HCT116 (cell line): ENCODE measurements around the gene BRAP. TPM values are rescaled to one million over a fixed set of nuclear protein-coding genes. Genes with fewer than 3 reads are reported as not detected.

Source experiments
- ATAC-seq: fragments of 200-7000 bp; cut with Tn5 transposase; 2 replicates; pipeline ENCODE4 v1.9.1; 2020; ENCODE audit warnings: mild to moderate bottlenecking, moderate library complexity
- BruUV-seq: library from RNA; stranded (reverse); fragments of 400-500 nt; replicated peaks from 2 replicates; lab custom pipeline; 2021; lab: Mats Ljungman, UMichigan
- CTCF ChIA-PET: fragments of 300-600 bp; sonication (Branson Sonifier 250); formaldehyde crosslinking; loops from one replicate; lab custom pipeline; 2021; ENCODE audit warnings: antibody characterized with exemption; lab: Charles Lee
- POLR2A ChIA-PET: fragments of 300-600, 350-600 bp; sonication (Branson Sonifier 250); formaldehyde crosslinking; loops from one replicate; lab custom pipeline; 2021; ENCODE audit warnings: antibody characterized with exemption; lab: Charles Lee
- RAD21 ChIA-PET, 2 experiments: fragments of 300-600 bp; sonication (Branson Sonifier 250); formaldehyde crosslinking; loops; one replicate each; lab custom pipeline; 2023; ENCODE audit warnings: low total read pairs in 2 of 2; ENCODE audit not compliant: uncharacterized antibody in 2 of 2, unreplicated experiment in 2 of 2, low non-redundant PET in 1 of 2; lab: Charles Lee
- DNase-seq: peaks from one replicate; pipeline ENCODE4 v3.0.0-alpha.2; 2010; ENCODE audit warnings: low read depth, low spot score
- H2AFZ ChIP-seq: fragments of 200-600 bp; shearing (Covaris generic), sonication (generic); 2 replicates; pipeline ENCODE4 v1.6.1; 2017; ENCODE audit warnings: low read depth, mixed run types, mixed read lengths, antibody characterized with exemption, low read length; ENCODE audit not compliant: poor library complexity, severe bottlenecking
- H3K27ac ChIP-seq: 2 replicates; pipeline ENCODE4 v1.5.1; 2012; ENCODE audit warnings: low read depth, low read length
- H3K27me3 ChIP-seq: fragments of 200-600 bp; sonication (generic); 2 replicates; pipeline ENCODE4 v1.6.1; 2016; ENCODE audit warnings: mixed run types, low read length, mixed read lengths; ENCODE audit not compliant: insufficient read depth
- H3K36me3 ChIP-seq, 2 experiments: fragments of 200-500 bp in 1 of 2; fragments of 200-600 bp in 1 of 2; sonication (Bioruptor generic) in 1 of 2; sonication (generic) in 1 of 2; 2 replicates each; pipeline versions ENCODE4 v1.5.1 to v1.6.1; 2014 to 2016; ENCODE audit warnings: low read length in 2 of 2, inconsistent platforms in 1 of 2, mixed read lengths in 1 of 2, mixed run types in 1 of 2; ENCODE audit not compliant: insufficient read depth in 2 of 2, control insufficient read depth in 1 of 2
- H3K4me1 ChIP-seq, 2 experiments: fragments of 200-600 bp in 1 of 2; sonication (generic) in 1 of 2; 2 replicates each; pipeline versions ENCODE4 v1.5.1 to v1.6.1; 2012 to 2017; ENCODE audit warnings: low read length in 2 of 2, inconsistent platforms in 1 of 2, mild to moderate bottlenecking in 1 of 2, mixed read lengths in 1 of 2, mixed run types in 1 of 2, moderate library complexity in 1 of 2; ENCODE audit not compliant: insufficient read depth in 2 of 2, control insufficient read depth in 1 of 2
- H3K4me2 ChIP-seq: fragments of 200-600 bp; sonication (generic); 2 replicates; pipeline ENCODE4 v1.6.1; 2017; ENCODE audit warnings: mixed run types, low read length, mixed read lengths
- H3K4me3 ChIP-seq, 2 experiments: fragments of 200-600 bp in 1 of 2; sonication (generic) in 1 of 2; replicated peaks in 1 of 2; 2 replicates each; pipeline ENCODE4 v1.5.1; 2011 to 2016; ENCODE audit warnings: low read length in 2 of 2, control low read depth in 1 of 2, low read depth in 1 of 2, mild to moderate bottlenecking in 1 of 2, mixed read lengths in 1 of 2, mixed run types in 1 of 2
- H3K79me2 ChIP-seq: fragments of 200-600 bp; sonication (generic); 2 replicates; pipeline ENCODE4 v1.6.1; 2017; ENCODE audit warnings: mild to moderate bottlenecking, mixed run types, low read length, moderate library complexity, mixed read lengths; ENCODE audit not compliant: insufficient read depth
- H3K9ac ChIP-seq: fragments of 200-600 bp; sonication (generic); 2 replicates; pipeline ENCODE4 v1.6.1; 2016; ENCODE audit warnings: low read length, mixed read lengths
- H3K9me2 ChIP-seq: fragments of 200-600 bp; sonication (generic), shearing (Covaris generic); 2 replicates; pipeline ENCODE4 v1.6.1; 2017; ENCODE audit warnings: mixed run types, mild to moderate bottlenecking, moderate library complexity; ENCODE audit not compliant: insufficient read depth
- H3K9me3 ChIP-seq, 2 experiments: fragments of 200-500 bp in 1 of 2; fragments of 200-600 bp in 1 of 2; sonication (Bioruptor generic) in 1 of 2; sonication (generic) in 1 of 2; 2 replicates each; pipeline ENCODE4 v1.6.1; 2014 to 2017; ENCODE audit warnings: low read length in 2 of 2, mixed read lengths in 2 of 2, inconsistent platforms in 1 of 2, low read depth in 1 of 2, mild to moderate bottlenecking in 1 of 2, mixed run types in 1 of 2, moderate library complexity in 1 of 2; ENCODE audit not compliant: control insufficient read depth in 1 of 2, insufficient read depth in 1 of 2
- H4K20me1 ChIP-seq: fragments of 200-600 bp; sonication (generic), shearing (Covaris generic); 2 replicates; pipeline ENCODE4 v1.6.1; 2017; ENCODE audit warnings: mixed run types, mild to moderate bottlenecking, moderate library complexity; ENCODE audit not compliant: insufficient read depth
- ELF1 ChIP-seq: IDR thresholded peaks from 2 replicates; pipeline ENCODE4 v1.6.1; 2012; ENCODE audit warnings: low read depth, borderline replicate concordance
- EZH2phosphoT487 ChIP-seq: fragments of 200-600 bp; IDR thresholded peaks from 2 replicates; pipeline ENCODE4 v1.6.1; 2018; ENCODE audit warnings: antibody characterized with exemption, borderline replicate concordance
- JUND ChIP-seq: IDR thresholded peaks from 2 replicates; pipeline ENCODE4 v1.6.1; 2012
- MAX ChIP-seq: IDR thresholded peaks from 2 replicates; pipeline ENCODE4 v1.6.1; 2012
- POLR2A ChIP-seq: IDR thresholded peaks from 2 replicates; pipeline ENCODE4 v1.7.0; 2011; ENCODE audit warnings: borderline replicate concordance; ENCODE audit not compliant: insufficient read depth, insufficient read length; ENCODE audit errors: extremely low read depth
- REST ChIP-seq: IDR thresholded peaks from 2 replicates; pipeline ENCODE4 v1.6.1; 2012; ENCODE audit warnings: low read depth
- SRF ChIP-seq: IDR thresholded peaks from 2 replicates; pipeline ENCODE4 v1.6.1; 2012; ENCODE audit warnings: low read depth
- TCF7L2 ChIP-seq: IDR thresholded peaks from 2 replicates; pipeline ENCODE4 v1.7.0; 2011; ENCODE audit warnings: borderline replicate concordance, inconsistent platforms; ENCODE audit not compliant: insufficient read depth, insufficient read length; ENCODE audit errors: extremely low read depth
- intact Hi-C: fragments of 100-400 bp; cut with micrococcal nuclease; formaldehyde crosslinking; loops from 2 replicates; pipeline ENCODE4 v1.10.0; 2022
- total RNA-seq: library from RNA; stranded (reverse); gene quantifications from one replicate; pipeline ENCODE4 v1.2.1, GENCODE V29; 2021; ENCODE audit not compliant: unreplicated experiment
- TF ChIP-seq, protein P1 (sequence below), 3 experiments: fragments of 200-600 bp in 1 of 3; sonication (generic) in 1 of 3; IDR thresholded peaks in 2 of 3; conservative IDR thresholded peaks in 1 of 3; 2 replicates each; pipeline ENCODE4 v1.5.1; 2012 to 2017; ENCODE audit warnings: low read depth in 2 of 3, low read length in 2 of 3, antibody characterized with exemption in 1 of 3, borderline replicate concordance in 1 of 3, control low read depth in 1 of 3, mild to moderate bottlenecking in 1 of 3, mixed read lengths in 1 of 3, mixed run types in 1 of 3, moderate library complexity in 1 of 3; ENCODE audit not compliant: insufficient read depth in 1 of 3

The BRAP gene
- total RNA-seq, 1 experiment from 2014 or later = 16.7 TPM

DNA sequence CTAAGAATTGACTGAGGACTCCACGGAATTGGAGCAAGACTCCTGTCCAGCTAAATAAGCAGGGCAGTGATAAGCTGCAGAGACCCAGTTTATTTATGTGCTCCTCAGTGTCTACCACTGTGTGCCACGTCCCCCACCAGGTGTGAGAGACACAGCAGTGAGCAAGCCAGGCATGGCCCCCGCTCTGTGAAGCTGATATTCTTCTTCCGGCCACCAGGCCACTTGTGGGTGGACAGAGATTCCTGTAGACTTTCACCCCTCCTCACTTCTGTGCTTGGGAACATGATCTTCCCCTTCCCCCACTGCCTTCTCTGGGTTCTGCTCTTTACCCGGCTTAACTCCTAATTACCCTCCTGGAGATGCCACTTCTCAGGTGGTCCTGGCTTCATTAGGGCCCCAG lies 21.3 kb downstream of the BRAP start:
- POLR2A ChIA-PET = no interaction called here
- no peak overlapping the region for H3K4me2 ChIP-seq
- H3K27me3 ChIP-seq = no peaks in the 10 kb centered on the region
- H3K79me2 ChIP-seq = no peaks in the 10 kb centered on the region
- H3K36me3 ChIP-seq = peaks cover 2 to 23% of the 10 kb centered on the region in 2 experiments; a peak in 3 of 4 replicates
- H2AFZ ChIP-seq = no peak overlapping the region
- H3K9me2 ChIP-seq = no peaks in the 10 kb centered on the region
- ATAC-seq (peak; percentile 55; the same call in 1 of the 2 replicates), DNase-seq (no peak)
- BruUV-seq = no TSS peak
- no peak overlapping the region for H3K4me3 ChIP-seq
- TF ChIP-seq TCF7L2 (no peak), EZH2phosphoT487 (no peak), JUND (no peak), POLR2A (no peak), MAX (no peak), SRF (no peak), ELF1 (no peak), REST (no peak)
- TF ChIP-seq, protein P1, sequence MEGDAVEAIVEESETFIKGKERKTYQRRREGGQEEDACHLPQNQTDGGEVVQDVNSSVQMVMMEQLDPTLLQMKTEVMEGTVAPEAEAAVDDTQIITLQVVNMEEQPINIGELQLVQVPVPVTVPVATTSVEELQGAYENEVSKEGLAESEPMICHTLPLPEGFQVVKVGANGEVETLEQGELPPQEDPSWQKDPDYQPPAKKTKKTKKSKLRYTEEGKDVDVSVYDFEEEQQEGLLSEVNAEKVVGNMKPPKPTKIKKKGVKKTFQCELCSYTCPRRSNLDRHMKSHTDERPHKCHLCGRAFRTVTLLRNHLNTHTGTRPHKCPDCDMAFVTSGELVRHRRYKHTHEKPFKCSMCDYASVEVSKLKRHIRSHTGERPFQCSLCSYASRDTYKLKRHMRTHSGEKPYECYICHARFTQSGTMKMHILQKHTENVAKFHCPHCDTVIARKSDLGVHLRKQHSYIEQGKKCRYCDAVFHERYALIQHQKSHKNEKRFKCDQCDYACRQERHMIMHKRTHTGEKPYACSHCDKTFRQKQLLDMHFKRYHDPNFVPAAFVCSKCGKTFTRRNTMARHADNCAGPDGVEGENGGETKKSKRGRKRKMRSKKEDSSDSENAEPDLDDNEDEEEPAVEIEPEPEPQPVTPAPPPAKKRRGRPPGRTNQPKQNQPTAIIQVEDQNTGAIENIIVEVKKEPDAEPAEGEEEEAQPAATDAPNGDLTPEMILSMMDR (IDR thresholded peaks at IDR 0.05 in 2 of 3, conservative IDR thresholded peaks at IDR 0.05 in 1 of 3; ENCODE audit: borderline replicate concordance in 1 of 3, insufficient read depth in 1 of 3, low read depth in 2 of 3, low read length in 2 of 3) = 0 out of 6 replicates have a peak, but pooled peaks of 1 of the 3 experiments have one; percentile 6
- H4K20me1 ChIP-seq = no peaks in the 10 kb centered on the region
- H3K9me3 ChIP-seq = no peaks in the 10 kb centered on the region
- no peaks in the 10 kb centered on the region for H3K4me1 ChIP-seq
- RAD21 ChIA-PET = no interaction called here
- no peak overlapping the region for H3K27ac ChIP-seq
- intact Hi-C loops = no loop called here
- CTCF ChIA-PET = no interaction called here
- no peak overlapping the region for H3K9ac ChIP-seq
